K562 (cell line): Measurements from ENCODE around the gene LMNA. TPM values are rescaled to one million over a fixed set of nuclear protein-coding genes. Genes with fewer than 3 reads are reported as not detected.

Experiments used
- ATAC-seq: fragments of 200-7000 bp; cut with Tn5 transposase; 3 replicates; pipeline ENCODE4 v1.9.1; 2020; ENCODE audit warnings: moderate library complexity
- BruUV-seq: library from RNA; stranded (reverse); fragments of 400-500 nt; replicated peaks from 2 replicates; lab custom pipeline; 2021; lab: Mats Ljungman, UMichigan
- CTCF ChIA-PET: fragments of 300-600 bp; formaldehyde crosslinking; extraction: SDS; loops from one replicate; lab custom pipeline; 2021; ENCODE audit warnings: low intra/inter-chr PET ratio; lab: Yijun Ruan, JAX
- POLR2A ChIA-PET: fragments of 300-600, 350-650 bp; sonication (Branson Sonifier 250); formaldehyde crosslinking; extraction: SDS; loops from one replicate; lab custom pipeline; 2021; ENCODE audit warnings: antibody characterized with exemption, inconsistent platforms; lab: Yijun Ruan, JAX
- DNase-seq, 4 experiments: peaks; one replicate each; pipeline versions ENCODE4 v3.0.0 to v3.0.0-alpha.2; 2011 to 2018; ENCODE audit warnings: low spot score in 3 of 4, mixed read lengths in 3 of 4; ENCODE audit errors: extremely low read depth in 1 of 4
- FAIRE-seq: peaks from 2 replicates; lab custom pipeline; 2011; peaks lifted over from hg19 to GRCh38; lab: Jason Lieb, UNC
- H2AFZ ChIP-seq: 2 replicates; pipeline ENCODE4 v1.6.0; 2011; ENCODE audit warnings: low read depth, low read length, control low read depth, inconsistent platforms
- H3K27ac ChIP-seq: fragments of 200-600 bp; 3 replicates; pipeline ENCODE4 v1.8.0; 2011; ENCODE audit warnings: low read depth, mild to moderate bottlenecking, control low read depth, inconsistent platforms, low read length, moderate library complexity, mixed read lengths; ENCODE audit errors: extremely low read depth
- H3K27me3 ChIP-seq, 2 experiments: fragments of 300-600 bp in 1 of 2; 2 replicates in 1 of 2; 3 replicates in 1 of 2; pipeline versions ENCODE4 v1.6.0 to v1.8.0; 2011; ENCODE audit warnings: inconsistent platforms in 2 of 2, low read length in 2 of 2, mild to moderate bottlenecking in 1 of 2, mixed read lengths in 1 of 2, moderate library complexity in 1 of 2; ENCODE audit not compliant: control insufficient read depth in 2 of 2, insufficient read depth in 2 of 2
- H3K36me3 ChIP-seq: fragments of 300-600 bp; 3 replicates; pipeline ENCODE4 v1.8.0; 2011; ENCODE audit warnings: mild to moderate bottlenecking, low read length, inconsistent platforms; ENCODE audit not compliant: control insufficient read depth, insufficient read depth
- H3K4me1 ChIP-seq, 2 experiments: fragments of 200-600 bp in 1 of 2; replicated peaks in 1 of 2; 2 replicates in 1 of 2; 3 replicates in 1 of 2; pipeline versions ENCODE4 v1.5.1 to v1.8.0; 2011; ENCODE audit warnings: inconsistent platforms in 2 of 2, low read length in 2 of 2, mild to moderate bottlenecking in 1 of 2, mixed read lengths in 1 of 2, moderate library complexity in 1 of 2; ENCODE audit not compliant: control insufficient read depth in 2 of 2, insufficient read depth in 2 of 2
- H3K4me2 ChIP-seq: 2 replicates; pipeline ENCODE4 v1.6.1; 2011; ENCODE audit warnings: low read length, control low read depth, inconsistent platforms, mixed read lengths; ENCODE audit not compliant: insufficient read depth
- H3K4me3 ChIP-seq: fragments of 200-600 bp; sonication (generic), shearing (Covaris generic); 2 replicates; pipeline ENCODE4 v1.5.1; 2016; ENCODE audit warnings: control low read depth, inconsistent platforms
- H3K79me2 ChIP-seq: fragments of 200-600 bp; 3 replicates; pipeline ENCODE4 v1.8.0; 2011; ENCODE audit warnings: low read length, inconsistent platforms; ENCODE audit not compliant: control insufficient read depth, insufficient read depth
- H3K9ac ChIP-seq, 2 experiments: 2 replicates each; pipeline versions ENCODE4 v1.6.0 to v1.6.1; 2011; ENCODE audit warnings: low read depth in 2 of 2, low read length in 2 of 2, control low read depth in 1 of 2, inconsistent platforms in 1 of 2, mild to moderate bottlenecking in 1 of 2, mixed read lengths in 1 of 2; ENCODE audit not compliant: insufficient read depth in 1 of 2
- H3K9me1 ChIP-seq: one replicate; pipeline ENCODE4 v1.6.0; 2011; ENCODE audit warnings: inconsistent platforms, mild to moderate bottlenecking, low read length, moderate library complexity; ENCODE audit not compliant: control insufficient read depth, insufficient read depth
- H3K9me3 ChIP-seq: replicated peaks from 2 replicates; pipeline ENCODE4 v1.5.1; 2011; ENCODE audit warnings: low read depth, low read length, inconsistent platforms; ENCODE audit not compliant: control insufficient read depth, insufficient read depth
- H4K20me1 ChIP-seq: replicated peaks from 2 replicates; pipeline ENCODE4 v1.6.1; 2011; ENCODE audit warnings: low read length, inconsistent platforms, mixed read lengths; ENCODE audit not compliant: control insufficient read depth, insufficient read depth
- ETV5 ChIP-seq: sonication (generic); formaldehyde crosslinking; IDR thresholded peaks from 2 replicates; pipeline ENCODE4 v1.4.0; 2020; ENCODE audit warnings: low read depth, mild to moderate bottlenecking, missing genetic modification reagents
- EWSR1 ChIP-seq: fragments of 450-650 bp; IDR thresholded peaks from 2 replicates; pipeline ENCODE4 v1.6.1; 2018; ENCODE audit warnings: borderline replicate concordance, mild to moderate bottlenecking, low read depth, moderate library complexity; ENCODE audit not compliant: partially characterized antibody
- GATA2 ChIP-seq: sonication (generic); formaldehyde crosslinking; IDR thresholded peaks from 2 replicates; pipeline ENCODE4 v1.4.0; 2020; ENCODE audit warnings: mild to moderate bottlenecking, missing genetic modification reagents
- GATAD2A ChIP-seq: fragments of 450-650 bp; IDR thresholded peaks from 2 replicates; pipeline ENCODE4 v1.6.1; 2017
- HNRNPH1 ChIP-seq: fragments of 200-400 bp; formaldehyde crosslinking; optimal IDR thresholded peaks from 2 replicates; pipeline ENCODE3; 2017; ENCODE audit warnings: low read depth, mild to moderate bottlenecking, low read length, moderate library complexity
- NFATC3 ChIP-seq: fragments of 450-650 bp; IDR thresholded peaks from 2 replicates; pipeline ENCODE4 v1.6.1; 2017; ENCODE audit warnings: mild to moderate bottlenecking
- PCBP1 ChIP-seq: fragments of 200-400 bp; formaldehyde crosslinking; IDR thresholded peaks from 2 replicates; pipeline ENCODE4 v1.6.1; 2018; ENCODE audit warnings: mild to moderate bottlenecking, low read depth, low read length; ENCODE audit not compliant: poor library complexity, severe bottlenecking
- TCF15 ChIP-seq: fragments of 250-450 bp; sonication (Bioruptor Pico); IDR thresholded peaks from 2 replicates; pipeline ENCODE4 v1.8.0; 2022; ENCODE audit warnings: moderate library complexity, mild to moderate bottlenecking, inconsistent platforms
- THAP7 ChIP-seq: fragments of 250-450 bp; sonication (Bioruptor Pico); IDR thresholded peaks from 2 replicates; pipeline ENCODE4 v1.5.0; 2021
- U2AF1 ChIP-seq: fragments of 200-400 bp; formaldehyde crosslinking; optimal IDR thresholded peaks from 2 replicates; pipeline ENCODE3; 2017; ENCODE audit warnings: mild to moderate bottlenecking, low read depth, low read length, moderate library complexity
- ZBED1 ChIP-seq: IDR thresholded peaks from 2 replicates; pipeline ENCODE4 v1.6.1; 2014
- ZNF23 ChIP-seq: fragments of 250-450 bp; sonication (Bioruptor Pico); IDR thresholded peaks from 2 replicates; pipeline ENCODE4 v1.4.0; 2020; ENCODE audit warnings: mild to moderate bottlenecking
- ZNF232 ChIP-seq: sonication (generic); formaldehyde crosslinking; IDR thresholded peaks from 2 replicates; pipeline ENCODE4 v1.8.0; 2022; ENCODE audit warnings: mild to moderate bottlenecking, missing genetic modification reagents
- ZNF239 ChIP-seq: fragments of 250-450 bp; sonication (Bioruptor Pico); IDR thresholded peaks from 2 replicates; pipeline ENCODE4 v1.4.0; 2020; ENCODE audit warnings: mild to moderate bottlenecking
- WGBS: fragments of 100-300 bp; shearing (Covaris generic); methylation state at CpG from one replicate; pipeline ENCODE4 v1.1.6; 2016; ENCODE audit warnings: low coverage, mixed read lengths; ENCODE audit not compliant: insufficient coverage; ENCODE audit errors: missing lambda C conversion rate; 5-methylcytosine and 5-hydroxymethylcytosine counted together
- in situ Hi-C: fragments of 300-500 bp; cut with MboI; formaldehyde crosslinking; loops from 4 replicates; pipeline ENCODE4 v1.15.0; 2018; ENCODE audit warnings: inconsistent platforms, mixed read lengths
- intact Hi-C: fragments of 100-400 bp; cut with micrococcal nuclease; formaldehyde crosslinking; loops from 2 replicates; pipeline ENCODE4 v1.14.2; 2022
- polyA plus RNA-seq, 8 experiments: library from polyadenylated mRNA; depleted of rRNA in 4 of 8; stranded (reverse) in 5 of 8; unstranded in 3 of 8; fragments of >200 nt; fragmentation: Nextera tagmentation in 2 of 8; fragmentation: Illumina TruSeq in 1 of 8; extraction: Ambion mirVana in 2 of 8; extraction: Trizol in 1 of 8; gene quantifications; 2 replicates each; pipeline versions ENCODE4 v1.2.1 to v1.2.3, GENCODE V29; 2011 to 2014; ENCODE audit warnings: inconsistent platforms in 1 of 8, missing spikeins in 1 of 8
- total RNA-seq, 7 experiments: library from RNA; depleted of rRNA in 6 of 7; stranded (reverse); fragments of >200 nt in 6 of 7; fragmentation: Illumina TruSeq in 2 of 7; extraction: Trizol in 2 of 7; gene quantifications; 2 replicates each; pipeline versions ENCODE4 v1.2.1 to v1.2.3, GENCODE V29; 2011 to 2021; ENCODE audit warnings: low replicate concordance in 1 of 7

The LMNA gene
- total and polyA plus RNA-seq, 9 of the 15 experiments (the other 6 are each of a cell fraction or from before 2014, with no cell fraction given) = 1.00 to 347 (median 88.2) TPM

- Histone ChIP-seq H3K27ac (no peak overlapping the region), H3K9me1 (no peaks in the 10 kb centered on the region), H3K4me2 (no peak overlapping the region), H3K9me3 (no peaks in the 10 kb centered on the region), H3K4me3 (no peak overlapping the region), H3K27me3 (peaks cover 3 to 8% of the 10 kb centered on the region in 2 experiments; a peak in 1 of 5 replicates), H3K36me3 (no peaks in the 10 kb centered on the region), H3K4me1 (peaks cover 5 to 10% of the 10 kb centered on the region in 2 experiments; a peak in 4 of 5 replicates), H3K9ac (no peak overlapping the region), H2AFZ (no peak overlapping the region), H4K20me1 (0 out of 2 replicates have a peak, but pooled peaks cover 6% of the 10 kb centered on the region), H3K79me2 (no peaks in the 10 kb centered on the region)
- no peak for DNase-seq
- ChIA-PET POLR2A (interaction anchor here (0.5 to 2.1 kb wide), 9 partner anchors 9 to 176 kb away, joined by 3 to 10 read pairs (median 3); partner anchors contain the start of gene PMF1), CTCF (no interaction called here)
- 9% methylated on average over 9 of the region's 10 CpGs for WGBS
- no peak for ATAC-seq
- in situ Hi-C loops = no loop called here
- no TSS peak for BruUV-seq
- no peak for TF ChIP-seq THAP7
- TF ChIP-seq EWSR1 = no peak
- TF ChIP-seq TCF15 = no peak
- no peak for TF ChIP-seq ZBED1
- TF ChIP-seq ETV5 (CRISPR knock-in tag) = no peak
- no peak for TF ChIP-seq ZNF239 (CRISPR knock-in tag)
- no peak for TF ChIP-seq PCBP1
- TF ChIP-seq U2AF1 = no peak
- TF ChIP-seq NFATC3 = no peak
- TF ChIP-seq HNRNPH1 = no peak
- no peak for TF ChIP-seq GATAD2A
- no peak for TF ChIP-seq ZNF23
- no peak for TF ChIP-seq GATA2 (CRISPR knock-in tag)
- no peak for TF ChIP-seq ZNF232 (CRISPR knock-in tag)
- intact Hi-C loops = no loop called here
- FAIRE-seq = no peak
These were observed 36.0 kb downstream of the LMNA start for GRCh38 chr1:156150333-156151011.
